PC-9 (cell line): ENCODE measurements around the gene OGFRL1. TPM values are rescaled to one million over a fixed set of nuclear protein-coding genes. Genes with fewer than 3 reads are reported as not detected.

Experiments
- BruUV-seq: library from RNA; stranded (reverse); fragments of 400-500 nt; replicated peaks from 2 replicates; lab custom pipeline; 2021; lab: Mats Ljungman, UMichigan
- CTCF ChIA-PET: fragments of 300-600 bp; sonication (Branson Sonifier 250); formaldehyde crosslinking; loops from one replicate; lab custom pipeline; 2022; ENCODE audit warnings: antibody characterized with exemption; lab: Charles Lee
- POLR2A ChIA-PET: fragments of 300-600 bp; sonication (Branson Sonifier 250); formaldehyde crosslinking; loops from one replicate; lab custom pipeline; 2022; ENCODE audit warnings: antibody characterized with exemption; ENCODE audit not compliant: unreplicated experiment; lab: Charles Lee
- DNase-seq, 2 experiments: peaks; one replicate each; pipeline versions ENCODE4 v3.0.0 to v3.0.0-alpha.2; 2015 to 2022; ENCODE audit warnings: mixed read lengths in 1 of 2
- H2AFZ ChIP-seq: fragments of 200-600 bp; sonication (generic); 2 replicates; pipeline ENCODE4 v1.8.1; 2017; ENCODE audit warnings: antibody characterized with exemption
- H3F3A ChIP-seq: fragments of 200-600 bp; sonication (generic); 2 replicates; pipeline ENCODE4 v1.8.1; 2017; ENCODE audit warnings: antibody characterized with exemption, mild to moderate bottlenecking, low read depth; ENCODE audit not compliant: insufficient read depth
- H3K27ac ChIP-seq: fragments of 200-600 bp; sonication (generic); 2 replicates; pipeline ENCODE4 v1.6.1; 2016; ENCODE audit warnings: mixed run types
- H3K27me3 ChIP-seq: fragments of 200-600 bp; sonication (generic); 2 replicates; pipeline ENCODE4 v1.6.1; 2016; ENCODE audit warnings: low read depth, mixed run types; ENCODE audit not compliant: insufficient read depth
- H3K36me3 ChIP-seq: fragments of 200-600 bp; sonication (generic); 2 replicates; pipeline ENCODE4 v1.6.1; 2016; ENCODE audit warnings: low read depth, mixed run types
- H3K4me1 ChIP-seq: fragments of 200-600 bp; sonication (generic); replicated peaks from 2 replicates; pipeline ENCODE4 v1.6.1; 2016; ENCODE audit warnings: mixed run types; ENCODE audit not compliant: insufficient read depth
- H3K4me2 ChIP-seq: fragments of 200-600 bp; sonication (generic); 2 replicates; pipeline ENCODE4 v1.6.1; 2017; ENCODE audit warnings: mixed run types
- H3K4me3 ChIP-seq: fragments of 200-600 bp; sonication (generic); 2 replicates; pipeline ENCODE4 v1.6.1; 2016; ENCODE audit warnings: mixed run types
- H3K79me2 ChIP-seq: fragments of 200-600 bp; sonication (generic); 2 replicates; pipeline ENCODE4 v1.6.1; 2017; ENCODE audit warnings: low read depth, mixed run types
- H3K9me2 ChIP-seq: fragments of 200-600 bp; sonication (generic); 2 replicates; pipeline ENCODE4 v1.8.1; 2017; ENCODE audit warnings: mild to moderate bottlenecking; ENCODE audit not compliant: insufficient read depth
- H3K9me3 ChIP-seq: fragments of 200-600 bp; sonication (generic); 2 replicates; pipeline ENCODE4 v1.8.1; 2016; ENCODE audit warnings: low read depth; ENCODE audit not compliant: insufficient read depth
- H4K20me1 ChIP-seq: fragments of 200-600 bp; sonication (generic); 2 replicates; pipeline ENCODE4 v1.8.1; 2017; ENCODE audit not compliant: insufficient read depth
- EZH2 ChIP-seq: fragments of 200-600 bp; sonication (generic); IDR thresholded peaks from 2 replicates; pipeline ENCODE4 v1.8.0; 2017; ENCODE audit warnings: antibody characterized with exemption, low read depth
- intact Hi-C: fragments of 100-400 bp; cut with micrococcal nuclease; formaldehyde crosslinking; loops from one replicate; pipeline ENCODE4 v1.10.0; 2022; ENCODE audit not compliant: unreplicated experiment
- total RNA-seq: library from RNA; stranded (reverse); gene quantifications from 2 replicates; pipeline ENCODE4 v1.2.3, GENCODE V29; 2021
- TF ChIP-seq, protein P1 (sequence below): fragments of 200-600 bp; sonication (generic); conservative IDR thresholded peaks from 2 replicates; pipeline ENCODE4 v1.6.1; 2017; ENCODE audit warnings: mixed run types, antibody characterized with exemption, mild to moderate bottlenecking, moderate library complexity

Gene OGFRL1
- total RNA-seq, 1 experiment from 2014 or later = 11.0 TPM

DNA sequence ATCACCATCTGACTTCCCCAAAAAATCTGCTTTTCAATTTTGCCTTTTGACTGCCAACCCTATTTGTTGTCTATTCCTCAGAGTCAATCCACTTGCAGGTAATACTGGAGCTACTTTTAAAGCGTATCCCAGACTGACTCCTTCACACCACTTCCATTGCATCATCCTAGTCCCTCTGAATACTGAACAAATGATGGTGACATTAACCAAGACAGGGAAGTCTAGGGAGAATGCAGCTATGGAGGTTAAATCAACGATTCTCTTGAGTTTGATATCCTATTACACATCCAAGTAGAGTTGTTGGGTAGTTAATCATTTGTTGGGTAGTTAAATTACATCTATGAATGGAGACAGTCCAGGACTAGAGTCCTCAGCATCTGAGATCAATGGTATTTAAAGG is 2.0 kb downstream of the OGFRL1 start:
- Histone ChIP-seq H3K9me3 (no peaks in the 10 kb centered on the region), H3K79me2 (peaks cover 16% of the 10 kb centered on the region; the same call in 1 of the 2 replicates), H3K27me3 (no peaks in the 10 kb centered on the region), H2AFZ (no peak overlapping the region), H3K36me3 (no peaks in the 10 kb centered on the region), H3K4me1 (peaks cover 33% of the 10 kb centered on the region), H4K20me1 (no peaks in the 10 kb centered on the region), H3K4me2 (peak overlapping the region; percentile 88), H3K4me3 (no peak overlapping the region), H3K9me2 (no peaks in the 10 kb centered on the region), H3K27ac (no peak overlapping the region), H3F3A (peaks cover 16% of the 10 kb centered on the region; the same call in 1 of the 2 replicates)
- no peak for DNase-seq
- CTCF ChIA-PET = no interaction called here
- intact Hi-C loops = loop anchor here (5.0 kb wide), 1 partner anchor 222 kb away; no protein-coding TSS in a partner anchor
- no TSS peak for BruUV-seq
- TF ChIP-seq, protein P1, sequence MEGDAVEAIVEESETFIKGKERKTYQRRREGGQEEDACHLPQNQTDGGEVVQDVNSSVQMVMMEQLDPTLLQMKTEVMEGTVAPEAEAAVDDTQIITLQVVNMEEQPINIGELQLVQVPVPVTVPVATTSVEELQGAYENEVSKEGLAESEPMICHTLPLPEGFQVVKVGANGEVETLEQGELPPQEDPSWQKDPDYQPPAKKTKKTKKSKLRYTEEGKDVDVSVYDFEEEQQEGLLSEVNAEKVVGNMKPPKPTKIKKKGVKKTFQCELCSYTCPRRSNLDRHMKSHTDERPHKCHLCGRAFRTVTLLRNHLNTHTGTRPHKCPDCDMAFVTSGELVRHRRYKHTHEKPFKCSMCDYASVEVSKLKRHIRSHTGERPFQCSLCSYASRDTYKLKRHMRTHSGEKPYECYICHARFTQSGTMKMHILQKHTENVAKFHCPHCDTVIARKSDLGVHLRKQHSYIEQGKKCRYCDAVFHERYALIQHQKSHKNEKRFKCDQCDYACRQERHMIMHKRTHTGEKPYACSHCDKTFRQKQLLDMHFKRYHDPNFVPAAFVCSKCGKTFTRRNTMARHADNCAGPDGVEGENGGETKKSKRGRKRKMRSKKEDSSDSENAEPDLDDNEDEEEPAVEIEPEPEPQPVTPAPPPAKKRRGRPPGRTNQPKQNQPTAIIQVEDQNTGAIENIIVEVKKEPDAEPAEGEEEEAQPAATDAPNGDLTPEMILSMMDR = no peak
- TF ChIP-seq EZH2 = no peak
- POLR2A ChIA-PET = no interaction called here

DNA sequence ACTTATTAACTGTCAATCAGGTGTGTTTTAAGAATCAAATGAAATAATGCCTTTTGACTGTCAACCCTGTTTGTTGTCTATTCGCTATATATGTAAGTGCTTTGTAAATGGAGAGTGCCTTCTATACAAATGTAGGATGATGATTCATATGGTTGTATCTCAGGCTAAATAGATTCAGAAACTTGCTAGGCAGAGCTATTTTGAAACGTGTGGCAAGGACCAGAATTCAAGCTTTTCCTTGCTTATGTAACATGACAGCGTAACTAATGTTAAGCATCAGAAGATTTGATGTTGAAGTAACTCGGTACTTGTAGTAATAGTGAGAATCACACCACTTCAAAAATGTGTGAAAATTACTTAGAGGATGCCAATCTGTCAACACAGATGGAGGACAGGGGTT is 3.4 kb downstream of the OGFRL1 start:
- ChIA-PET POLR2A (interaction anchor here (0.6 kb wide), 1 partner anchor 311 kb away, joined by 3 read pairs; no protein-coding TSS in a partner anchor), CTCF (no interaction called here)
- Histone ChIP-seq H4K20me1 (no peaks in the 10 kb centered on the region), H3K9me3 (no peaks in the 10 kb centered on the region), H3K4me2 (no peak overlapping the region), H3K27ac (no peak overlapping the region), H3K4me3 (no peak overlapping the region), H3F3A (peaks cover 15% of the 10 kb centered on the region; the same call in 1 of the 2 replicates), H3K9me2 (no peaks in the 10 kb centered on the region), H3K36me3 (0 out of 2 replicates have a peak, but pooled peaks cover 3% of the 10 kb centered on the region), H3K79me2 (peaks cover 16% of the 10 kb centered on the region; the same call in 1 of the 2 replicates), H3K27me3 (no peaks in the 10 kb centered on the region), H2AFZ (no peak overlapping the region), H3K4me1 (peaks cover 31% of the 10 kb centered on the region)
- no peak for TF ChIP-seq EZH2
- TF ChIP-seq, protein P1 = no peak
- intact Hi-C loops = loop anchor here (5.0 kb wide), 1 partner anchor 220 kb away; no protein-coding TSS in a partner anchor
- BruUV-seq = no TSS peak
- no peak for DNase-seq

DNA sequence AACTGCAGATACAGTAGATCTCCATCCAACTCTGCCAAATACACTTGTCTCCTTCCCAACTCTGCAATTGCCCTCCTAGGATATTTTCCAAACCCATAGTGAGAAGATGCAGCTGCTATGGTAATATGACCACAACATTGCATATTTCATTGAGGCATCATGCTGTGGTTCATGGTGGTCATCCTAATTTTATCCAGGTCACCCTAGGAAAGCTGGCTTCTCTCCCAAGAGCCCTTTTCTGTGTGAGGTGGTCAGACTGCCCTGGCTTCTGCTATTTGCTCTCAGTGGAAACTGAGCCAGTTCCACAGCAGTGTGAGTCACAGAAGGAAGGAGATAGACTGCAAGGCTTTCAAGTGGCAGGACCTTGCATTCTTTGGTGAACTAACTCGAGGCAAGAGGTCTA is 5.5 kb downstream of the OGFRL1 start:
- Histone ChIP-seq H3K4me3 (no peak overlapping the region), H3K4me2 (no peak overlapping the region; the same call in 1 of the 2 replicates), H3K79me2 (peaks cover 16% of the 10 kb centered on the region; the same call in 1 of the 2 replicates), H4K20me1 (no peaks in the 10 kb centered on the region), H3K27ac (0 out of 2 replicates have a peak overlapping the region, but pooled peaks have one; percentile 7), H3K9me3 (no peaks in the 10 kb centered on the region), H3K4me1 (peaks cover 23% of the 10 kb centered on the region), H3K36me3 (0 out of 2 replicates have a peak, but pooled peaks cover 4% of the 10 kb centered on the region), H2AFZ (no peak overlapping the region), H3K9me2 (no peaks in the 10 kb centered on the region), H3F3A (peaks cover 2% of the 10 kb centered on the region; the same call in 1 of the 2 replicates), H3K27me3 (no peaks in the 10 kb centered on the region)
- TF ChIP-seq, protein P1 = no peak
- TF ChIP-seq EZH2 = no peak
- CTCF ChIA-PET = no interaction called here
- POLR2A ChIA-PET = no interaction called here
- peak; percentile 24 to 64 for DNase-seq
- BruUV-seq = no TSS peak
- intact Hi-C loops = loop anchor here (5.0 kb wide), 1 partner anchor 218 kb away; no protein-coding TSS in a partner anchor
